GM23248 (cell line): Measurements from ENCODE around the gene C11orf68. TPM values are rescaled to one million over a fixed set of nuclear protein-coding genes. Genes with fewer than 3 reads are reported as not detected.
A peak's percentile ranks its signal among the peaks of the same experiment; 100 is the strongest.

ENCODE experiments used
- DNase-seq: peaks from one replicate; pipeline ENCODE4 v3.0.0-alpha.2; 2015
- H2AFZ ChIP-seq: fragments of 200-600 bp; sonication (generic); 2 replicates; pipeline ENCODE4 v1.6.1; 2016; ENCODE audit warnings: antibody characterized with exemption
- H3F3A ChIP-seq: fragments of 200-600 bp; sonication (generic); 2 replicates; pipeline ENCODE4 v1.6.1; 2016; ENCODE audit warnings: mild to moderate bottlenecking, antibody characterized with exemption, mixed run types; ENCODE audit not compliant: insufficient read depth
- H3K27ac ChIP-seq: fragments of 200-600 bp; sonication (generic); 2 replicates; pipeline ENCODE4 v1.5.1; 2016; ENCODE audit warnings: mild to moderate bottlenecking
- H3K27me3 ChIP-seq: fragments of 200-600 bp; sonication (generic); replicated peaks from 2 replicates; pipeline ENCODE4 v1.6.1; 2016; ENCODE audit warnings: mild to moderate bottlenecking; ENCODE audit not compliant: insufficient read depth
- H3K36me3 ChIP-seq: fragments of 200-600 bp; sonication (generic); 2 replicates; pipeline ENCODE4 v1.6.1; 2016; ENCODE audit warnings: low read depth, mild to moderate bottlenecking
- H3K4me1 ChIP-seq: fragments of 200-600 bp; sonication (generic); 2 replicates; pipeline ENCODE4 v1.6.1; 2016; ENCODE audit warnings: mild to moderate bottlenecking; ENCODE audit not compliant: insufficient read depth
- H3K4me2 ChIP-seq: fragments of 200-600 bp; sonication (generic); one replicate; pipeline ENCODE4 v1.6.1; 2016; ENCODE audit warnings: mild to moderate bottlenecking; ENCODE audit not compliant: unreplicated experiment
- H3K4me3 ChIP-seq: fragments of 200-600 bp; sonication (generic); 2 replicates; pipeline ENCODE4 v1.5.1; 2016; ENCODE audit warnings: mild to moderate bottlenecking
- H3K79me2 ChIP-seq: fragments of 200-600 bp; sonication (generic); 2 replicates; pipeline ENCODE4 v1.6.1; 2016; ENCODE audit warnings: mild to moderate bottlenecking; ENCODE audit not compliant: insufficient read depth
- H3K9ac ChIP-seq: fragments of 200-600 bp; sonication (generic); 2 replicates; pipeline ENCODE4 v1.6.1; 2016; ENCODE audit warnings: mild to moderate bottlenecking
- H3K9me2 ChIP-seq: fragments of 200-600 bp; sonication (generic); 2 replicates; pipeline ENCODE4 v1.6.1; 2016; ENCODE audit warnings: mixed run types, mild to moderate bottlenecking, moderate library complexity; ENCODE audit not compliant: insufficient read depth
- H3K9me3 ChIP-seq: fragments of 200-600 bp; sonication (generic); one replicate; pipeline ENCODE4 v1.6.1; 2017; ENCODE audit warnings: low read depth
- H4K20me1 ChIP-seq: fragments of 200-600 bp; sonication (generic); 2 replicates; pipeline ENCODE4 v1.6.0; 2016; ENCODE audit not compliant: insufficient read depth
- EZH2 ChIP-seq: fragments of 200-600 bp; sonication (generic); IDR thresholded peaks from 2 replicates; pipeline ENCODE4 v1.6.1; 2018; ENCODE audit warnings: antibody characterized with exemption, mild to moderate bottlenecking; ENCODE audit not compliant: insufficient read depth, poor library complexity, severe bottlenecking
- EZH2phosphoT487 ChIP-seq: fragments of 200-600 bp; sonication (generic); IDR thresholded peaks from 2 replicates; pipeline ENCODE4 v1.6.1; 2018; ENCODE audit warnings: antibody characterized with exemption, moderate library complexity, mild to moderate bottlenecking, low read depth; ENCODE audit not compliant: insufficient read depth
- WGBS, 2 experiments: methylation state at CpG; one replicate each; pipeline ENCODE4 v1.1.6; 2015 to 2017; ENCODE audit warnings: low lambda C conversion rate in 2 of 2, low coverage in 1 of 2; ENCODE audit errors: missing lambda C conversion rate in 2 of 2; 5-methylcytosine and 5-hydroxymethylcytosine counted together
- in situ Hi-C: fragments of 300-500 bp; cut with MboI; formaldehyde crosslinking; loops from 2 replicates; pipeline ENCODE4 v1.15.0; 2020
- polyA plus RNA-seq: library from polyadenylated mRNA; unstranded; fragments of >200 nt; fragmentation: Nextera tagmentation; extraction: Ambion mirVana; gene quantifications from 2 replicates; pipeline ENCODE4 v1.2.1, GENCODE V29; 2016
- total RNA-seq: library from RNA; depleted of rRNA; stranded (reverse); fragments of >200 nt; shearing (Covaris generic); gene quantifications from 2 replicates; pipeline ENCODE4 v1.2.3, GENCODE V29; 2014

The C11orf68 gene
- total and polyA plus RNA-seq, 2 experiments from 2014 or later = 50.5 to 91.5 TPM

- no peaks in the 10 kb centered on the region for H3K27me3 ChIP-seq
- no peak overlapping the region for H3K4me3 ChIP-seq
- no peak overlapping the region for H3K4me2 ChIP-seq
- H3F3A ChIP-seq = peaks cover 14% of the 10 kb centered on the region
- no peak overlapping the region; the same call in 1 of the 2 replicates for H2AFZ ChIP-seq
- in situ Hi-C loops = no loop called here
- H3K27ac ChIP-seq = no peak overlapping the region
- no peaks in the 10 kb centered on the region for H4K20me1 ChIP-seq
- H3K9me3 ChIP-seq = no peaks in the 10 kb centered on the region
- no peaks in the 10 kb centered on the region for H3K9me2 ChIP-seq
- no peaks in the 10 kb centered on the region for H3K36me3 ChIP-seq
- TF ChIP-seq EZH2phosphoT487 = no peak
- TF ChIP-seq EZH2 = no peak
- no peak overlapping the region for H3K9ac ChIP-seq
- DNase-seq = no peak
- no peaks in the 10 kb centered on the region for H3K4me1 ChIP-seq
- no peaks in the 10 kb centered on the region for H3K79me2 ChIP-seq
- 52 to 55% methylated on average over 13 of the region's 13 CpGs for WGBS, 2 experiments
Observed at GRCh38 chr11:65931773-65932557, 13.1 kb upstream of the C11orf68 start.

DNA sequence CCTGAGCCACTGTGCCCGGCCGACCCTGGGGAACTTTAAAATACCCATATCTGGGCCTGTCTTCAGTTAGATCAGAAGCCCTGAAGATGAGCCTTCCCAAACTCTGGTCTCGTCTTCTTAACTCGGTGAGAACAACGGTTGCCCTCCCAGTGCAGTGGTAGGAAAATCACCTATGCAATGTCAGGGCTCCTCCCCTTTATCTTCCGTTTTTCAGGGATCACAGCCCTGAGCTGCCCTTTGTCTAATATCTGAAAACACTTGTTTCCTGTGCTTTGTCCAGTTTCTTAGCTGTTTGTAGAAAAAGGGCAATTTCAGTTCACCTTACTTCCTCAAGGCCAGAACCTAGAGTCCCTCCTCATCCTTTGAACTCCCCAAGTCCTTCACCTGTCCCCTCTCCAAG is 9.8 kb upstream of the C11orf68 start:
- H3K9me3 ChIP-seq = no peaks in the 10 kb centered on the region
- no peak overlapping the region for H3K4me3 ChIP-seq
- no peaks in the 10 kb centered on the region for H3K27me3 ChIP-seq
- H3K9me2 ChIP-seq = no peaks in the 10 kb centered on the region
- H3K36me3 ChIP-seq = no peaks in the 10 kb centered on the region
- no peak for DNase-seq
- H3K27ac ChIP-seq = no peak overlapping the region
- H3K4me1 ChIP-seq = no peaks in the 10 kb centered on the region
- in situ Hi-C loops = no loop called here
- 88 to 92% methylated on average over 6 of the region's 6 CpGs for WGBS, 2 experiments
- H3K9ac ChIP-seq = no peak overlapping the region
- H3K4me2 ChIP-seq = no peak overlapping the region
- H3K79me2 ChIP-seq = no peaks in the 10 kb centered on the region
- H4K20me1 ChIP-seq = no peaks in the 10 kb centered on the region
- TF ChIP-seq EZH2phosphoT487 (no peak), EZH2 (no peak)
- H2AFZ ChIP-seq = no peak overlapping the region
- H3F3A ChIP-seq = peaks cover 25% of the 10 kb centered on the region

DNA sequence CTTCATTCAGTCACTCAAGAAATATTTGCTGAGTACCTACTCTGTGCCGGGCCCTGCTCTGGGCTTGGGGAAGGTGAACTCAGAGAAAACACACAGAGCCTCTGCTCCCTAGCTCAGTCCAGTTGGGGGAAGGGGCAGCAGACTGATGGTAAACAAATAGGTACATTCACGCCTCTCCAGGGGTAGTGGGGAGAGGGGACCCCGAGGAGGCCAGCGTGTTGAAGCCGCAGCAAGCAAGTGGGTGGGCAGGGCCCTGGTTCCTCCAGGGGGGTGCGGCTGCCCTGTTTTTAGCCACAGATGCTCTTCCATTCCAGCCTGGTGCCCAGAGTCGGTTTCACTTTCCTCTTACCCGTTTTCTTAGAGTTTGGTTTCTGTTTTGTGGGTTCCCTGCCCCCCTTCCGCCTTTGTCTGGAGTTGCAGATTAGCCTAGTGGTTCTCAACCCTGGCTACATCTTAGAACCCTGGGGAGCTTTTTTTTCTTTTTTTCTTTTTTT is 9.1 kb upstream of the C11orf68 start:
- H2AFZ ChIP-seq = no peak overlapping the region
- H3K27me3 ChIP-seq = no peaks in the 10 kb centered on the region
- H3K4me2 ChIP-seq = no peak overlapping the region
- WGBS, 2 experiments = 51 to 54% methylated on average over 9 of the region's 9 CpGs
- H4K20me1 ChIP-seq = no peaks in the 10 kb centered on the region
- no peaks in the 10 kb centered on the region for H3K4me1 ChIP-seq
- H3K79me2 ChIP-seq = peaks cover 7% of the 10 kb centered on the region
- no peaks in the 10 kb centered on the region for H3K9me3 ChIP-seq
- in situ Hi-C loops = no loop called here
- no peak overlapping the region for H3K27ac ChIP-seq
- no peaks in the 10 kb centered on the region for H3K9me2 ChIP-seq
- H3K36me3 ChIP-seq = peaks cover 7% of the 10 kb centered on the region; the same call in 1 of the 2 replicates
- TF ChIP-seq EZH2 (no peak), EZH2phosphoT487 (no peak)
- H3K4me3 ChIP-seq = no peak overlapping the region
- no peak overlapping the region for H3K9ac ChIP-seq
- DNase-seq = peak; percentile 31
- H3F3A ChIP-seq = peaks cover 32% of the 10 kb centered on the region

DNA sequence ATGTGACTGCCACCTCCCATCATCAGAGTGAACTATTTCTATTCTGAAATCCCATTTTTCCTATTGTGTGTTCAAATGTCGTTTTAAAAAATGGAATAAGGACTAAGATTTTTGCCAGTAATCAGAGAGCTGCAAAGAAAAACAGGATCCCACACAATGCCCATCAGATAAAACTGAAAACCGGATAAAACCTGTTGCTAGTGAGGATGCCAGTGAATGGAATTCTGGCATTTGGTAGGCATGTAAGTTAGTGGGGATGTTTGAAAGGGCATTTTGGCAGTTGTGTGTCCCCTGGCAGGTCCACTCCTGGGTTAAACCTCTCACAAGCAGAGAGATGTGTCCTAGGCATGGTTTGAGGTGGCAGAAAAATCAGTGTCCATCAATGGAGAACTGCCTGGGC is 6.5 kb upstream of the C11orf68 start:
- H3K4me2 ChIP-seq = no peak overlapping the region
- H3K9ac ChIP-seq = no peak overlapping the region
- no peak overlapping the region for H3K27ac ChIP-seq
- no peaks in the 10 kb centered on the region for H4K20me1 ChIP-seq
- no peaks in the 10 kb centered on the region for H3K9me3 ChIP-seq
- H3K36me3 ChIP-seq = peaks cover 19% of the 10 kb centered on the region; the same call in 1 of the 2 replicates
- peaks cover 39% of the 10 kb centered on the region for H3F3A ChIP-seq
- DNase-seq = no peak
- H3K4me3 ChIP-seq = no peak overlapping the region
- H3K4me1 ChIP-seq = peaks cover 6% of the 10 kb centered on the region; the same call in 1 of the 2 replicates
- TF ChIP-seq EZH2 (no peak), EZH2phosphoT487 (no peak)
- peaks cover 32% of the 10 kb centered on the region for H3K79me2 ChIP-seq
- no peaks in the 10 kb centered on the region for H3K9me2 ChIP-seq
- no peak overlapping the region for H2AFZ ChIP-seq
- WGBS, 2 experiments = 47 to 50% methylated on average over 2 of the region's 2 CpGs
- in situ Hi-C loops = no loop called here
- no peaks in the 10 kb centered on the region for H3K27me3 ChIP-seq
